GM12875 (cell line): ENCODE measurements around the gene SYCE1L.
"Not testable (repeated sequence)": the region's sequence is repeated elsewhere in the genome, so short reads cannot be mapped to it uniquely, and the experiment has no call there.

Experiments
- H3K4me3 ChIP-seq: one replicate; pipeline ENCODE4 v1.5.1; 2011; ENCODE audit warnings: low read depth, low read length, control low read depth
- CTCF ChIP-seq: IDR thresholded peaks from 2 replicates; pipeline ENCODE4 v1.5.1; 2011; ENCODE audit warnings: low read depth, mild to moderate bottlenecking, control low read depth, inconsistent platforms, low read length, moderate library complexity, borderline replicate concordance; ENCODE audit not compliant: insufficient read depth

SYCE1L gene

GRCh38 chr16:77231047-77231446 is 31.8 kb downstream of the SYCE1L start:
- no peak for TF ChIP-seq CTCF
- no peak overlapping the region for H3K4me3 ChIP-seq

GRCh38 chr16:77233799-77234519 is 34.8 kb downstream of the SYCE1L start:
- TF ChIP-seq CTCF, result no peak
- no peak overlapping the region for H3K4me3 ChIP-seq

GRCh38 chr16:77234611-77235010 is 35.4 kb downstream of the SYCE1L start:
- no peak for TF ChIP-seq CTCF
- no peak overlapping the region for H3K4me3 ChIP-seq

- H3K4me3 ChIP-seq, result no peak overlapping the region
- peak; percentile 98 for TF ChIP-seq CTCF
Measured at GRCh38 chr16:77236063-77236511, 36.9 kb downstream of the SYCE1L start.

GRCh38 chr16:77238593-77238992 is 39.4 kb downstream of the SYCE1L start:
- TF ChIP-seq CTCF, result no peak
- H3K4me3 ChIP-seq, result no peak overlapping the region

GRCh38 chr16:77242471-77242870 is 43.3 kb downstream of the SYCE1L start:
- H3K4me3 ChIP-seq, result not testable (repeated sequence)

GRCh38 chr16:77246150-77246549 is 46.9 kb downstream of the SYCE1L start:
- no peak overlapping the region for H3K4me3 ChIP-seq
- TF ChIP-seq CTCF, result no peak
